Right atrium auricular region (tissue), 2 donors: ENCODE measurements around the gene AIMP1. TPM values are rescaled to one million over a fixed set of nuclear protein-coding genes. Genes with fewer than 3 reads are reported as not detected.

Experiments
- DNase-seq: peaks from one replicate; pipeline ENCODE4 v3.0.0-alpha.2; 2019; ENCODE audit warnings: low spot score
- H3K27ac ChIP-seq, 2 donors: fragments of 200-600 bp; sonication (generic); 1 replicate in 1 of 2; 2 replicates in 1 of 2; pipeline ENCODE4 v1.5.1; 2016 to 2019
- H3K27me3 ChIP-seq, 2 donors: fragments of 200-600 bp; sonication (generic); one replicate each; pipeline versions ENCODE4 v1.5.1 to v1.6.0; 2017 to 2019
- H3K36me3 ChIP-seq: fragments of 200-600 bp; sonication (generic); one replicate; pipeline ENCODE4 v1.5.1; 2016
- H3K4me1 ChIP-seq, 2 donors: fragments of 200-600 bp; sonication (generic); one replicate each; pipeline versions ENCODE4 v1.5.1 to v1.6.0; 2017 to 2019
- H3K4me3 ChIP-seq, 2 donors: fragments of 200-600 bp; sonication (generic); 1 replicate in 1 of 2; 2 replicates in 1 of 2; pipeline ENCODE4 v1.5.1; 2017 to 2019; ENCODE audit warnings: mild to moderate bottlenecking in 1 of 2, moderate library complexity in 1 of 2
- H3K9me3 ChIP-seq, 2 donors: fragments of 200-600 bp; sonication (generic); one replicate each; pipeline ENCODE4 v1.5.1; 2019
- total RNA-seq, 2 donors: library from RNA; depleted of rRNA; stranded (reverse); fragments of >200 nt; gene quantifications; one replicate each; pipeline ENCODE4 v1.1.0, GENCODE V29; 2016
- TF ChIP-seq, protein P1 (sequence below), 2 donors: fragments of 200-600 bp; sonication (generic); IDR thresholded peaks; one replicate each; pipeline ENCODE4 v1.5.1; 2019; ENCODE audit warnings: antibody characterized with exemption in 2 of 2

The AIMP1 gene
- total RNA-seq, 2 donors from 2014 or later: 15.8 to 19.2 TPM

DNA sequence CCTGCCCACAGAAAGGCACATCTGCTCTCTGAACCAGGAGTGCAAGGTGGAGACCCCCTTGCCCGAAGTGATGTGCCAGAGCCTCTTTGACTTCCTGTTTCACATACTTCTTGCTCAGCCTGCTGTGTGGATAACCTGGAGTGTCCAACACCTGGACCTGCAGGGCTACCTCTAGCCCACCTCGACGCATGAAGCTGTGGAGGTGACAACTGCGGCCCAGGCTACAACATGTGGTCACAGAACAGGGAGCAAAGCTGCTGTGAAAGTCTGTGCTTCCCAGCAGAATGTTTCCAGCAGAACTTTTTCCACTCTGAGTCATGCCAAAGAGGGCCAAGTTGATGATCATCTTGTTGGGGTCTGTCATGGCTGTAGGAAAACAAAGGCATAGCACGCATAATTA is 50.7 kb downstream of the AIMP1 start:
- TF ChIP-seq, protein P1, sequence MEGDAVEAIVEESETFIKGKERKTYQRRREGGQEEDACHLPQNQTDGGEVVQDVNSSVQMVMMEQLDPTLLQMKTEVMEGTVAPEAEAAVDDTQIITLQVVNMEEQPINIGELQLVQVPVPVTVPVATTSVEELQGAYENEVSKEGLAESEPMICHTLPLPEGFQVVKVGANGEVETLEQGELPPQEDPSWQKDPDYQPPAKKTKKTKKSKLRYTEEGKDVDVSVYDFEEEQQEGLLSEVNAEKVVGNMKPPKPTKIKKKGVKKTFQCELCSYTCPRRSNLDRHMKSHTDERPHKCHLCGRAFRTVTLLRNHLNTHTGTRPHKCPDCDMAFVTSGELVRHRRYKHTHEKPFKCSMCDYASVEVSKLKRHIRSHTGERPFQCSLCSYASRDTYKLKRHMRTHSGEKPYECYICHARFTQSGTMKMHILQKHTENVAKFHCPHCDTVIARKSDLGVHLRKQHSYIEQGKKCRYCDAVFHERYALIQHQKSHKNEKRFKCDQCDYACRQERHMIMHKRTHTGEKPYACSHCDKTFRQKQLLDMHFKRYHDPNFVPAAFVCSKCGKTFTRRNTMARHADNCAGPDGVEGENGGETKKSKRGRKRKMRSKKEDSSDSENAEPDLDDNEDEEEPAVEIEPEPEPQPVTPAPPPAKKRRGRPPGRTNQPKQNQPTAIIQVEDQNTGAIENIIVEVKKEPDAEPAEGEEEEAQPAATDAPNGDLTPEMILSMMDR (IDR thresholded peaks at IDR 0.05): no peak

DNA sequence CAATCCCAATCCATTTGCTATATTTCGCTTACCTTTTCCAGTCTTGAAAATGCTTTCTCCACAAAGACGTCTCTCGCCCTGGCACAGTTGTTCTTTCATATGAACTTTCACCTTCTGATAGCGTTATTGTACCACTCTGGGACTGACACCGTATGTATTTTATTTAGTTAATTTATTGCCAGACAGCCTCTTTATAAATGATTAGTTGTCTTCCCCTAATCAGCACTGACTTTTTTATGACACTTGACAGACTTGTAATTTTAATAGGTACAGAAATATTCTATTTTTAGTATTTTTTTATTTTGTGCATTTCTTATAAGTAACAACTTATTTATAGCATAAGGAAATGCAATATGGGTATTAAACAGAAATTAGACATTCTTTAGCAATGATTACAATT is 52.3 kb downstream of the AIMP1 start, which contains the start of gene GIMD1:
TSS of gene GIMD1 (minus strand) at position 101 of the 400 bp plus-strand sequence. CDS start 1,343 bp downstream, outside the sequence.
- no peaks in the 10 kb centered on the region for H3K9me3 ChIP-seq
- H3K4me1 ChIP-seq: no peaks in the 10 kb centered on the region
- TF ChIP-seq, protein P1 (IDR thresholded peaks at IDR 0.05): no peak
- H3K27ac ChIP-seq: no peak within 1 kb of the TSS
- H3K4me3 ChIP-seq: no peak within 1 kb of the TSS
- DNase-seq: no peak
- no peaks in the 10 kb centered on the region for H3K36me3 ChIP-seq
- H3K27me3 ChIP-seq: no peaks in the 10 kb centered on the region

More for the DNA sequence above, 50.7 kb downstream of the AIMP1 start:
- DNase-seq: no peak
- Histone ChIP-seq H3K9me3 (no peaks in the 10 kb centered on the region), H3K36me3 (no peaks in the 10 kb centered on the region), H3K27me3 (no peaks in the 10 kb centered on the region), H3K4me1 (no peaks in the 10 kb centered on the region), H3K4me3 (no peak overlapping the region), H3K27ac (no peak overlapping the region)

- no peak for DNase-seq
- no peak overlapping the region for H3K4me3 ChIP-seq
- TF ChIP-seq, protein P1 (IDR thresholded peaks at IDR 0.05): peak; percentile 27 to 67
- H3K27me3 ChIP-seq: no peaks in the 10 kb centered on the region
- H3K9me3 ChIP-seq: no peaks in the 10 kb centered on the region
- H3K4me1 ChIP-seq: no peaks in the 10 kb centered on the region
- H3K27ac ChIP-seq: no peak overlapping the region
- H3K36me3 ChIP-seq: no peaks in the 10 kb centered on the region
These were observed 53.2 kb downstream of the AIMP1 start for GRCh38 chr4:106369456-106370060.

GRCh38 chr4:106370214-106370613 is 53.9 kb downstream of the AIMP1 start:
- no peaks in the 10 kb centered on the region for H3K4me1 ChIP-seq
- H3K4me3 ChIP-seq: no peak overlapping the region
- no peak overlapping the region for H3K27ac ChIP-seq
- no peaks in the 10 kb centered on the region for H3K9me3 ChIP-seq
- H3K27me3 ChIP-seq: no peaks in the 10 kb centered on the region
- H3K36me3 ChIP-seq: no peaks in the 10 kb centered on the region
- TF ChIP-seq, protein P1 (IDR thresholded peaks at IDR 0.05): no peak
- no peak for DNase-seq

GRCh38 chr4:106371161-106371560 is 54.8 kb downstream of the AIMP1 start:
- H3K4me1 ChIP-seq: no peaks in the 10 kb centered on the region

More at GRCh38 chr4:106371161-106371560, 54.8 kb downstream of the AIMP1 start:
- no peak for DNase-seq
- TF ChIP-seq, protein P1 (IDR thresholded peaks at IDR 0.05): no peak
- H3K4me3 ChIP-seq: no peak overlapping the region
- no peaks in the 10 kb centered on the region for H3K27me3 ChIP-seq
- H3K9me3 ChIP-seq: no peaks in the 10 kb centered on the region
- H3K36me3 ChIP-seq: no peaks in the 10 kb centered on the region
- H3K27ac ChIP-seq: no peak overlapping the region
